Breast epithelium (tissue), 3 donors: ENCODE measurements around the gene AGBL1.

ENCODE experiments used
- CTCF ChIP-seq, 3 donors: fragments of 450-650 bp; IDR thresholded peaks; one replicate each; pipeline ENCODE4 v1.5.1; 2016 to 2017; ENCODE audit warnings: antibody characterized with exemption in 3 of 3, mild to moderate bottlenecking in 3 of 3, moderate library complexity in 3 of 3
- POLR2AphosphoS5 ChIP-seq, 3 donors: sonication (generic); formaldehyde crosslinking; IDR thresholded peaks; one replicate each; pipeline ENCODE4 v1.6.1; 2017; ENCODE audit warnings: antibody characterized with exemption in 3 of 3

- TF ChIP-seq CTCF (IDR thresholded peaks at IDR 0.05) (no peak), POLR2AphosphoS5 (IDR thresholded peaks at IDR 0.05) (no peak)
Measured at GRCh38 chr15:86591158-86591557, 511.5 kb downstream of the AGBL1 start.
